Liver (tissue), 9 donors: ENCODE measurements around the gene ZNF423. TPM values are rescaled to one million over a fixed set of nuclear protein-coding genes. Genes with fewer than 3 reads are reported as not detected.

Experiments
- DNase-seq: peaks from one replicate; pipeline ENCODE4 v3.0.0-alpha.2; 2017; ENCODE audit warnings: low spot score
- H3K27ac ChIP-seq, 2 donors: one replicate each; pipeline ENCODE4 v1.7.0; 2013; ENCODE audit warnings: inconsistent platforms in 2 of 2, low read length in 2 of 2, control low read depth in 1 of 2, low read depth in 1 of 2, mild to moderate bottlenecking in 1 of 2
- H3K27me3 ChIP-seq, 4 donors: one replicate each; pipeline versions ENCODE4 v1.6.1 to v1.7.0; 2013; ENCODE audit warnings: low read length in 3 of 4, inconsistent platforms in 1 of 4, mild to moderate bottlenecking in 1 of 4, moderate library complexity in 1 of 4; ENCODE audit not compliant: control insufficient read depth in 4 of 4, insufficient read depth in 4 of 4
- H3K36me3 ChIP-seq, 4 donors: one replicate each; pipeline versions ENCODE4 v1.6.1 to v1.7.0; 2013; ENCODE audit warnings: low read length in 3 of 4, mild to moderate bottlenecking in 3 of 4, low read depth in 1 of 4, moderate library complexity in 1 of 4; ENCODE audit not compliant: control insufficient read depth in 4 of 4, insufficient read depth in 3 of 4
- H3K4me1 ChIP-seq, 4 donors: one replicate each; pipeline versions ENCODE4 v1.6.1 to v1.7.0; 2013; ENCODE audit warnings: low read length in 3 of 4, mild to moderate bottlenecking in 3 of 4, moderate library complexity in 1 of 4; ENCODE audit not compliant: control insufficient read depth in 4 of 4, insufficient read depth in 4 of 4
- H3K4me3 ChIP-seq, 3 donors: one replicate each; pipeline versions ENCODE4 v1.6.1 to v1.7.0; 2013; ENCODE audit warnings: low read length in 3 of 3, control low read depth in 1 of 3, low read depth in 1 of 3, mild to moderate bottlenecking in 1 of 3
- H3K9ac ChIP-seq, 2 donors: one replicate each; pipeline ENCODE4 v1.7.0; 2013; ENCODE audit warnings: low read length in 2 of 2, mild to moderate bottlenecking in 2 of 2, moderate library complexity in 2 of 2, control low read depth in 1 of 2, low read depth in 1 of 2
- H3K9me3 ChIP-seq, 4 donors: one replicate each; pipeline versions ENCODE4 v1.6.1 to v1.7.0; 2013; ENCODE audit warnings: low read length in 3 of 4; ENCODE audit not compliant: control insufficient read depth in 4 of 4
- EGR1 ChIP-seq, 2 donors: IDR thresholded peaks; 2 replicates each; pipeline ENCODE4 v1.6.1; 2016 to 2018; ENCODE audit warnings: antibody characterized with exemption in 2 of 2, low read depth in 2 of 2
- FOXA1 ChIP-seq: IDR thresholded peaks from 2 replicates; pipeline ENCODE4 v1.6.1; 2016; ENCODE audit warnings: antibody characterized with exemption
- FOXA2 ChIP-seq: IDR thresholded peaks from 2 replicates; pipeline ENCODE4 v1.6.1; 2016; ENCODE audit warnings: antibody characterized with exemption
- GABPA ChIP-seq, 2 donors: IDR thresholded peaks in 1 of 2; conservative IDR thresholded peaks in 1 of 2; 2 replicates each; pipeline ENCODE4 v1.6.1; 2016; ENCODE audit warnings: antibody characterized with exemption in 2 of 2, mild to moderate bottlenecking in 1 of 2, moderate library complexity in 1 of 2
- HNF4A ChIP-seq, 2 donors: conservative IDR thresholded peaks; 2 replicates each; pipeline ENCODE4 v1.6.1; 2016; ENCODE audit warnings: antibody characterized with exemption in 2 of 2, mild to moderate bottlenecking in 2 of 2
- JUND ChIP-seq, 2 donors: IDR thresholded peaks; 2 replicates each; pipeline ENCODE4 v1.6.1; 2016; ENCODE audit warnings: antibody characterized with exemption in 2 of 2
- NR2F2 ChIP-seq: IDR thresholded peaks from 2 replicates; pipeline ENCODE4 v1.6.1; 2016; ENCODE audit warnings: antibody characterized with exemption
- RAD21 ChIP-seq, 2 donors: IDR thresholded peaks; 2 replicates each; pipeline ENCODE4 v1.6.1; 2016; ENCODE audit warnings: antibody characterized with exemption in 2 of 2, mild to moderate bottlenecking in 2 of 2
- RXRA ChIP-seq, 2 donors: IDR thresholded peaks; 2 replicates each; pipeline ENCODE4 v1.6.1; 2017 to 2018; ENCODE audit warnings: antibody characterized with exemption in 2 of 2, mild to moderate bottlenecking in 1 of 2
- SP1 ChIP-seq: IDR thresholded peaks from 2 replicates; pipeline ENCODE4 v1.6.1; 2018; ENCODE audit warnings: antibody characterized with exemption, mild to moderate bottlenecking
- TAF1 ChIP-seq: conservative IDR thresholded peaks from 2 replicates; pipeline ENCODE4 v1.6.1; 2016; ENCODE audit warnings: antibody characterized with exemption, mild to moderate bottlenecking
- YY1 ChIP-seq: IDR thresholded peaks from 2 replicates; pipeline ENCODE4 v1.6.1; 2016; ENCODE audit warnings: antibody characterized with exemption, mild to moderate bottlenecking
- WGBS: extraction: QIAGEN DNeasy Blood & Tissue Kit; methylation state at CpG from one replicate; pipeline ENCODE4 v1.1.7; 2013; 5-methylcytosine and 5-hydroxymethylcytosine counted together
- polyA plus RNA-seq, 2 donors: library from polyadenylated mRNA; stranded (reverse) in 1 of 2; unstranded in 1 of 2; fragments of 200-250 nt in 1 of 2; fragments of >200 nt in 1 of 2; fragmentation: Nextera tagmentation in 1 of 2; extraction: Ambion mirVana in 1 of 2; gene quantifications; one replicate each; pipeline versions ENCODE4 v1.2.1 to v1.2.3, GENCODE V29; 2013 to 2015
- total RNA-seq, 2 donors: library from RNA; depleted of rRNA; stranded (reverse); fragments of >200 nt; gene quantifications; one replicate each; pipeline ENCODE4 v1.2.3, GENCODE V29; 2014
- TF ChIP-seq, protein P1 (sequence below): IDR thresholded peaks from 2 replicates; pipeline ENCODE4 v1.6.1; 2016; ENCODE audit warnings: antibody characterized with exemption
- TF ChIP-seq, protein P2 (sequence below): IDR thresholded peaks from 2 replicates; pipeline ENCODE4 v1.6.1; 2016; ENCODE audit warnings: antibody characterized with exemption
- donor health status: healthy.
- donor health status: healthy.
- donor health status: healthy.
- donor health status: healthy.
- donor health status: healthy.

Gene ZNF423
- total and polyA plus RNA-seq, 4 donors, result 0.24 to 1.6 (median 0.39) TPM

DNA sequence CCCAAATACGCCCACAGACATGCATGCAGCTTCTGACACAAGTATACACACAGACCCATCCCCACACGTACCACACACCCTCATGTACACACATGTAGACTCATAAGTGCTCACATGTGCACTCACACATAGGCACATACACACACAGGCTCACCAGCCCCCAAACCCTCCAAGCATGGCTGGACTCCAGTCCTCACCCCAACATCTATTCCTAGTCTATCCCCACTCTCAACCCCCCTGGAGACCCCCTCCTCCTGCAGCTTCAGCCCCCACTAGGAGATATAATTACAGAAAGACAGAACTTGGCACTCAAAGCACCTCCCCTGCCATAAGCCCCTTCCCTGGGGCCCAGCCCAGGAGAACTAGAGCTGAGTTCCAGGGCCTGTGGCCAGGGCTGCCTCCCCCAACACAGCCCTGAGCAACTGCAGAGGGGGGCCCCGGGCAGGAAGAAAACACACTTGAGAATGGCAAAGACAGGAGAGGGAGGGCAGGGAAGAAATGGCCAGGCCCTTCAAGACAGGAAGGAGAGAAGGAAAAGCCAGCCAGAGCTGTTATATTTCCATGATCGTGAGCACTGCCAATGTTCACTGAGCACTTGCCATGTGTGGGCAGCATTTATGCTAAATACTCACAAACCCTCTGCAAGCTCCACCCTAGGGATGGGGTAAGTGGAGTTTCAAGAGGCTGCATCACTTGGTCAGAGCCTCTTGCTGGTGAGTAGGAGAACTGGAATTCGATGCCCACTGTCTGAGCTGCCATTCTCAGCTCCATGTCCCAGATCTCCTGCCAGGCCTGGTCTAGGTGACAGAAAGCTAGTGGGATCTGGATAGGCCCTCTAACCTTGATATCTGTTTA lies 224.5 kb downstream of the ZNF423 start:
- DNase-seq, result no peak

DNA sequence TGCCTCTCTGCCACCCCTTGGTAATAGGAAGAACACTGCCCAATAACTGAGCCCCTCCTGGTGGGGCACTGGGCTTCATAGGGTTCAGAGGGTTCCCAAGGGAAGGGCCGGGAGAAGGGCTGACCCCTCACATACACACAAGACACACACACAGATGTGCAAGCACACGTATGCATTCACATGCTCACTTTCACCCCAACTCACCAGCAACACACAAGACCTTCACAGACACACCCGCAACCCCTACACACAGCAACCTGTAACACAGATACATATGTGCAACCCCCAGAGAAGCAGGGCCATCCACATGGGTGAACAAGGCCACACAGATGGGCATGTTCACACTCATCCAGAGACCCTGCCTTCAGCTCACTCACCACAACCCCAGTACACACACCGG lies 225.1 kb downstream of the ZNF423 start:
- Histone ChIP-seq H3K4me1 (no peaks in the 10 kb centered on the region), H3K27me3 (no peaks in the 10 kb centered on the region), H3K4me3 (no peak overlapping the region), H3K9ac (no peak overlapping the region), H3K9me3 (peaks cover 0 to 3% (median 0%) of the 10 kb centered on the region in 4 donors), H3K36me3 (no peaks in the 10 kb centered on the region), H3K27ac (no peak overlapping the region)
- no peak for TF ChIP-seq EGR1 (IDR thresholded peaks at IDR 0.05; ENCODE audit: low read depth in 2 of 2)
- no peak for TF ChIP-seq SP1
- no peak for TF ChIP-seq NR2F2
- TF ChIP-seq RXRA (IDR thresholded peaks at IDR 0.05), result no peak
- TF ChIP-seq FOXA2, result no peak
- TF ChIP-seq, protein P1, sequence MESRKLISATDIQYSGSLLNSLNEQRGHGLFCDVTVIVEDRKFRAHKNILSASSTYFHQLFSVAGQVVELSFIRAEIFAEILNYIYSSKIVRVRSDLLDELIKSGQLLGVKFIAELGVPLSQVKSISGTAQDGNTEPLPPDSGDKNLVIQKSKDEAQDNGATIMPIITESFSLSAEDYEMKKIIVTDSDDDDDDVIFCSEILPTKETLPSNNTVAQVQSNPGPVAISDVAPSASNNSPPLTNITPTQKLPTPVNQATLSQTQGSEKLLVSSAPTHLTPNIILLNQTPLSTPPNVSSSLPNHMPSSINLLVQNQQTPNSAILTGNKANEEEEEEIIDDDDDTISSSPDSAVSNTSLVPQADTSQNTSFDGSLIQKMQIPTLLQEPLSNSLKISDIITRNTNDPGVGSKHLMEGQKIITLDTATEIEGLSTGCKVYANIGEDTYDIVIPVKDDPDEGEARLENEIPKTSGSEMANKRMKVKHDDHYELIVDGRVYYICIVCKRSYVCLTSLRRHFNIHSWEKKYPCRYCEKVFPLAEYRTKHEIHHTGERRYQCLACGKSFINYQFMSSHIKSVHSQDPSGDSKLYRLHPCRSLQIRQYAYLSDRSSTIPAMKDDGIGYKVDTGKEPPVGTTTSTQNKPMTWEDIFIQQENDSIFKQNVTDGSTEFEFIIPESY, result no peak
- TF ChIP-seq RAD21 (IDR thresholded peaks at IDR 0.05), result no peak
- no peak for TF ChIP-seq GABPA (IDR thresholded peaks at IDR 0.05 in 1 of 2, conservative IDR thresholded peaks at IDR 0.05 in 1 of 2)
- TF ChIP-seq JUND (IDR thresholded peaks at IDR 0.05), result no peak
- no peak for TF ChIP-seq TAF1
- TF ChIP-seq, protein P2, sequence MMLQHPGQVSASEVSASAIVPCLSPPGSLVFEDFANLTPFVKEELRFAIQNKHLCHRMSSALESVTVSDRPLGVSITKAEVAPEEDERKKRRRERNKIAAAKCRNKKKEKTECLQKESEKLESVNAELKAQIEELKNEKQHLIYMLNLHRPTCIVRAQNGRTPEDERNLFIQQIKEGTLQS, result no peak
- DNase-seq, result no peak
- 97% methylated on average over 4 of the region's 4 CpGs for WGBS

More for the DNA sequence above, 224.5 kb downstream of the ZNF423 start:
- H3K27me3 ChIP-seq, result no peaks in the 10 kb centered on the region
- peaks cover 0 to 3% (median 0%) of the 10 kb centered on the region in 4 donors for H3K9me3 ChIP-seq
- WGBS, result 71% methylated on average over 5 of the region's 5 CpGs
- no peak overlapping the region for H3K4me3 ChIP-seq
- H3K27ac ChIP-seq, result no peak overlapping the region
- H3K36me3 ChIP-seq, result no peaks in the 10 kb centered on the region
- H3K9ac ChIP-seq, result no peak overlapping the region
- TF ChIP-seq, protein P1, result no peak
- no peak for TF ChIP-seq YY1
- TF ChIP-seq HNF4A (conservative IDR thresholded peaks at IDR 0.05), result no peak
- TF ChIP-seq, protein P2, result no peak
- TF ChIP-seq TAF1, result no peak
- TF ChIP-seq EGR1 (IDR thresholded peaks at IDR 0.05; ENCODE audit: low read depth in 2 of 2), result no peak
- no peak for TF ChIP-seq FOXA1
- TF ChIP-seq JUND (IDR thresholded peaks at IDR 0.05), result no peak
- no peaks in the 10 kb centered on the region for H3K4me1 ChIP-seq
